Measurements from ENCODE around the gene ZXDB. TPM values are rescaled to one million over a fixed set of nuclear protein-coding genes. Genes with fewer than 3 reads are reported as not detected.
"Not testable (repeated sequence)": the region's sequence is repeated elsewhere in the genome, so short reads cannot be mapped to it uniquely, and the experiment has no call there.

The ZXDB gene
- total RNA-seq, 1 experiment from 2014 or later, result 14.8 TPM

DNA sequence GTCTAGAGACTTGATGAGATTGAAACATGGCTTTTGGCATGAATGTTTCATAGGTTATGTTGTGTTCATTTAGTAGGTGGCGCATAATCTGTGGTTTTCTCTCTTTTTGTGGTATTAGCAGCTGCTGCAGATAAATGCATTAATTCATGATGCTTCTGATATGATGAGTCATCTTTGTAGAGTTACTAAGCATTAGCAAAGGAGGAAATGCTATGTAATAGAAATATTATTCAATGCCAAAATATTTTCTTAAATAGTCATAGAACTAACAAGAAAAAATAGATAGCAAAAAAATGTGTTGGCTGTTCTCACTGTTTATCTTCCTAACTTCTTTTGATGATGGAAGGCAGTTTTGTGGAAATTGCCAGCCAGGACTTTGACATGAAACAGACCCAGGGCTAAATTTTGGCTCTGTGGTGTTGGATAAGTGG is 3.6 kb downstream of the ZXDB start:
- intact Hi-C loops (cut with micrococcal nuclease), result loop anchor here (10.0 kb wide), 2 partner anchors 49 to 311 kb away; partner anchors contain the start of gene FAAH2
- ChIA-PET CTCF (interaction anchor here (0.7 kb wide), 1 partner anchor 45 kb away, joined by 3 read pairs; no protein-coding TSS in a partner anchor), POLR2A (interaction anchor here (1.4 kb wide), 1 partner anchor 10 kb away, joined by 3 read pairs; no protein-coding TSS in a partner anchor)
- Mint-ChIP-seq H3K36me3 (ENCODE audit: insufficient read depth, unreplicated experiment) (peaks cover 31% of the 10 kb centered on the region), H3K9me3 (ENCODE audit: unreplicated experiment) (no peaks in the 10 kb centered on the region), H3K4me3 (ENCODE audit: unreplicated experiment) (peak overlapping the region; percentile 59), H3K4me1 (ENCODE audit: insufficient read depth, unreplicated experiment) (peaks cover 30% of the 10 kb centered on the region), H3K27ac (ENCODE audit: low read depth, unreplicated experiment) (no peak overlapping the region), H3K27me3 (ENCODE audit: insufficient read depth, unreplicated experiment) (peaks cover 12% of the 10 kb centered on the region)
- TF ChIP-seq, protein P1, sequence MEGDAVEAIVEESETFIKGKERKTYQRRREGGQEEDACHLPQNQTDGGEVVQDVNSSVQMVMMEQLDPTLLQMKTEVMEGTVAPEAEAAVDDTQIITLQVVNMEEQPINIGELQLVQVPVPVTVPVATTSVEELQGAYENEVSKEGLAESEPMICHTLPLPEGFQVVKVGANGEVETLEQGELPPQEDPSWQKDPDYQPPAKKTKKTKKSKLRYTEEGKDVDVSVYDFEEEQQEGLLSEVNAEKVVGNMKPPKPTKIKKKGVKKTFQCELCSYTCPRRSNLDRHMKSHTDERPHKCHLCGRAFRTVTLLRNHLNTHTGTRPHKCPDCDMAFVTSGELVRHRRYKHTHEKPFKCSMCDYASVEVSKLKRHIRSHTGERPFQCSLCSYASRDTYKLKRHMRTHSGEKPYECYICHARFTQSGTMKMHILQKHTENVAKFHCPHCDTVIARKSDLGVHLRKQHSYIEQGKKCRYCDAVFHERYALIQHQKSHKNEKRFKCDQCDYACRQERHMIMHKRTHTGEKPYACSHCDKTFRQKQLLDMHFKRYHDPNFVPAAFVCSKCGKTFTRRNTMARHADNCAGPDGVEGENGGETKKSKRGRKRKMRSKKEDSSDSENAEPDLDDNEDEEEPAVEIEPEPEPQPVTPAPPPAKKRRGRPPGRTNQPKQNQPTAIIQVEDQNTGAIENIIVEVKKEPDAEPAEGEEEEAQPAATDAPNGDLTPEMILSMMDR (IDR thresholded peaks at IDR 0.05; ENCODE audit: unreplicated experiment), result no peak
- no TSS peak for BruUV-seq (replicated peaks)
- DNase-seq (ENCODE audit: unreplicated experiment), result peak; percentile 30

DNA sequence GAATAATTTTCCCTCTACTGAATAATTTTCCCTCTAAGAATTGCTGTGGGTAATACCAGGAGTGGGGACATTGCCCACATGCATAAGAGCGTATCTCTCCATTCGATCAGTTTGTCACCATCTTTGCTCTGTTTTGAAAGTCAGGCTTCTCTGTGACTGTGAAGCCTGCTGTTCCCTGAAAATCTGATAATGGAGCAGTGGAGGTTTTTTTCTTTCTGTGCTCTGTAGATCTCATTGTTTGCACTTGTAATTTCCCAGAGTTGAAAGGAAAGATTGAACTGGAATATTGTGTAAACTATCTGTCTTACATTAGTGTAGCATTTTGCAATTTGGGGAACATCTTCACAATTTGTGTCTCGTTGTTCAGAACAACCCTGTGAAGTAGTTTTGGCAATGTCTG is 4.3 kb downstream of the ZXDB start:
- H3K27ac Mint-ChIP-seq (ENCODE audit: low read depth, unreplicated experiment), result peak overlapping the region; percentile 90
- TF ChIP-seq, protein P1 (IDR thresholded peaks at IDR 0.05; ENCODE audit: unreplicated experiment), result no peak
- ChIA-PET POLR2A (interaction anchor here (1.4 kb wide), 1 partner anchor 9 kb away, joined by 3 read pairs; no protein-coding TSS in a partner anchor), CTCF (no interaction called here)
- peak overlapping the region; percentile 59 for H3K4me3 Mint-ChIP-seq (ENCODE audit: unreplicated experiment)
- H3K4me1 Mint-ChIP-seq (ENCODE audit: insufficient read depth, unreplicated experiment), result peaks cover 30% of the 10 kb centered on the region
- intact Hi-C loops (cut with micrococcal nuclease), result loop anchor here (10.0 kb wide), 2 partner anchors 49 to 311 kb away; partner anchors contain the start of gene FAAH2
- peaks cover 31% of the 10 kb centered on the region for H3K36me3 Mint-ChIP-seq (ENCODE audit: insufficient read depth, unreplicated experiment)
- peaks cover 12% of the 10 kb centered on the region for H3K27me3 Mint-ChIP-seq (ENCODE audit: insufficient read depth, unreplicated experiment)
- H3K9me3 Mint-ChIP-seq (ENCODE audit: unreplicated experiment), result no peaks in the 10 kb centered on the region
- DNase-seq (ENCODE audit: unreplicated experiment), result no peak
- no TSS peak for BruUV-seq (replicated peaks)

DNA sequence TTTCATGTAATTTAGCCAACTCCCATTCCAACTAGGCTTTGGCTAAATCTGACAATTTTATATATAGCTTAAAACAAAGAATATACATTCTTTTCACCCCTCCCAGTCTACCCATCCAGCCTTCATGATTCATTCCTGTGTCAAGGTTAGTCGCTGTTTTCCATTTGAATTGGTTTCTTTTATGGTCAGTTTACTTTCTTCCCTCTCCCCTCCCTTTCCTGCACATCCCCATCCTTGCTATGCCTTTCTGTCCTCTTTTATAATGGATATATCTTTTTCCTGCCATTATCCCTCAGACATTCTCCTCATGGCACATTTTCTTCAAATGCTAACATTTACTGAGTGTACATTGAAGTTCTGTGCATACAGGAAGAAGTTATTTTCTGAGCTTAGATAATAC is 4.7 kb downstream of the ZXDB start:
- Mint-ChIP-seq H3K4me3 (ENCODE audit: unreplicated experiment) (peak overlapping the region; percentile 59), H3K27ac (ENCODE audit: low read depth, unreplicated experiment) (peak overlapping the region; percentile 90), H3K27me3 (ENCODE audit: insufficient read depth, unreplicated experiment) (peaks cover 12% of the 10 kb centered on the region), H3K9me3 (ENCODE audit: unreplicated experiment) (no peaks in the 10 kb centered on the region), H3K36me3 (ENCODE audit: insufficient read depth, unreplicated experiment) (peaks cover 31% of the 10 kb centered on the region), H3K4me1 (ENCODE audit: insufficient read depth, unreplicated experiment) (peaks cover 30% of the 10 kb centered on the region)
- POLR2A ChIA-PET, result no interaction called here
- TF ChIP-seq, protein P1 (IDR thresholded peaks at IDR 0.05; ENCODE audit: unreplicated experiment), result no peak
- CTCF ChIA-PET, result no interaction called here
- BruUV-seq (replicated peaks), result no TSS peak
- intact Hi-C loops (cut with micrococcal nuclease), result loop anchor here (10.0 kb wide), 2 partner anchors 48 to 312 kb away; partner anchors contain the start of gene FAAH2
- no peak for DNase-seq (ENCODE audit: unreplicated experiment)

DNA sequence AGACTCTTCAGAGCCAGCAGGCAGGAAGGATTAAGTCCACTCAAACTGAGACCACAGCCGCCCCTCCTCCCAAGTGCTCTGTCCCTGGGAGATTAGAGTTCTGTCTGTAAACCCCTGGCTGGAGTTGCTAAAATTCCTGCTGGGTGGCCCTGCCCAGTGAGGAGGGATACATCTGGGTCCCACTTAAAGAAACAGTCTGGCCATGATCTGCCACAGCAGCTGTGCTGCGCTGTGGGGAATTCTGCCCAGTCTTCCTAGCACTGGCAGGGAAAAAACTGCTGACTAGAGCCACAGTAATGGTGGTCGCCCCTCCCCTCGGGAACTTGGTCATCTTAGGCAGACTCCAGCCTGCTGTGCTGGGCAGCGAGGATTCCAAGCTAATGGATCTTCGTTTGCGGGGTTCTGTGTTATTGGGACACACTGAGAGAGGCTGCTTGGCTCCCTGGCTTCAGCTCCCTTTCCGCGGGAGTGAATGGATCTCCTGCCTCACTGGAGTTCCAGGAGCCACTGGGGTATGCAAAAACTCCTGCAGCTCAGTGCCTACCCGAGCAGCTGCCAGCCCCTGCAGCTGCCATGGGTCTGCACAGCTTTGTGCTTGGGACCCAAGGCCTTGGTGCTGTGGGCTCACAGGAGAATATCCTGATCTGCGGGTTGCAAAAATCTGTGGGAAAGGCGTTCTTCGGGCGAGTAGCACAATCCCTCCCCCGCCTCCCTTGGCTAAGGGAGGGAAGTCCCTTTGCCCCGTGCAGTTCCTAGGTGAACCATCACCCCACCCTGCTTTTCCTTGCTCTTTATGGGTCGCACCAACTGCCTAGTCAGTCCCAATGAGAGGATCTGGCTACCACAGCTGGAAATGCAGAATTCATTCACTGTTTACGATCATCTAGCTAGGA is 15.7 kb downstream of the ZXDB start:
- no peaks in the 10 kb centered on the region for H3K4me1 Mint-ChIP-seq (ENCODE audit: insufficient read depth, unreplicated experiment)
- H3K27me3 Mint-ChIP-seq (ENCODE audit: insufficient read depth, unreplicated experiment), result no peaks in the 10 kb centered on the region
- BruUV-seq (replicated peaks), result no TSS peak
- TF ChIP-seq, protein P1 (IDR thresholded peaks at IDR 0.05; ENCODE audit: unreplicated experiment), result no peak
- ChIA-PET POLR2A (interaction anchor here (0.6 kb wide), 1 partner anchor 763 kb away, joined by 3 read pairs; no protein-coding TSS in a partner anchor), CTCF (interaction anchor here (0.5 to 0.9 kb wide), 2 partner anchors 57 to 311 kb away, joined by 3 to 6 read pairs; no protein-coding TSS in a partner anchor)
- H3K9me3 Mint-ChIP-seq (ENCODE audit: unreplicated experiment), result peaks cover 3% of the 10 kb centered on the region
- intact Hi-C loops (cut with micrococcal nuclease), result no loop called here
- no peaks in the 10 kb centered on the region for H3K36me3 Mint-ChIP-seq (ENCODE audit: insufficient read depth, unreplicated experiment)
- no peak overlapping the region for H3K27ac Mint-ChIP-seq (ENCODE audit: low read depth, unreplicated experiment)
- H3K4me3 Mint-ChIP-seq (ENCODE audit: unreplicated experiment), result no peak overlapping the region
- no peak for DNase-seq (ENCODE audit: unreplicated experiment)

DNA sequence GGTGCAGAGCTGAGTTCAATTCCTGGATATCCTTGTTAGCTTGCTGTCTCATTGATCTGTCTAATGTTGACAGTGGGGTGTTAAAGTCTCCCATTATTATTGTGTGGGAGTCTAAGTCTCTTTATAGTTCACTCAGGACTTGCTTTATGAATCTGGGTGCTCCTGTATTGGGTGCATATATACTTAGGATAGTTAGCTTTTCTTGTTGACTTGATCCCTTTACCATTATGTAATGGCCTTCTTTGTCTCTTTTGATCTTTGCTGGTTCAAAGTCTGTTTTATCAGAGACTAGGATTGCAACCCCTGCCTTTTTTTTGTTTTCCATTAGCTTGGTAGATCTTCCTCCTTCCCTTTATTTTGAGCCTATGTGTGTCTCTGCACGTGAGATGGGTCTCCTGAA is 21.5 kb downstream of the ZXDB start:
- H3K4me1 Mint-ChIP-seq (ENCODE audit: insufficient read depth, unreplicated experiment); CTCF ChIA-PET; H3K36me3 Mint-ChIP-seq (ENCODE audit: insufficient read depth, unreplicated experiment); intact Hi-C loops (cut with micrococcal nuclease); H3K4me3 Mint-ChIP-seq (ENCODE audit: unreplicated experiment); POLR2A ChIA-PET; DNase-seq (ENCODE audit: unreplicated experiment); BruUV-seq (replicated peaks); H3K27ac Mint-ChIP-seq (ENCODE audit: low read depth, unreplicated experiment): not testable (repeated sequence)
- H3K9me3 Mint-ChIP-seq (ENCODE audit: unreplicated experiment), result peaks cover 26% of the 10 kb centered on the region
- peaks cover 15% of the 10 kb centered on the region for H3K27me3 Mint-ChIP-seq (ENCODE audit: insufficient read depth, unreplicated experiment)

DNA sequence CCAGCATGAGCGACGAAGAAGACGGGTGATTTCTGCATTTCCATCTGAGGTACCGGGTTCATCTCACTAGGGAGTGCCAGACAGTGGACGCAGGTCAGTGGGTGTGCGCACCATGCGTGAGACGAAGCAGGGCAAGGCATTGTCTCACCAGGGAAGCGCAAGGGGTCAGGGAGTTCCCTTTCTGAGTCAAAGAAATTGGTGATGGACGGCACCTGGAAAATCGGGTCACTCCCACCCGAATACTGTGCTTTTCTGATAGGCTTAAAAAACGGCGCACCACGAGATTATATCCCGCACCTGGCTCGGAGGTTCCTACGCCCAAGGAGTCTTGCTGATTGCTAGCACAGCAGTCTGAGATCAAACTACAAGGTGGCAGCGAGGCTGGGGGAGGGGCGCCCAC is 37.6 kb downstream of the ZXDB start:
- H3K4me3 Mint-ChIP-seq (ENCODE audit: unreplicated experiment); H3K27me3 Mint-ChIP-seq (ENCODE audit: insufficient read depth, unreplicated experiment); DNase-seq (ENCODE audit: unreplicated experiment); H3K27ac Mint-ChIP-seq (ENCODE audit: low read depth, unreplicated experiment); CTCF ChIA-PET; H3K4me1 Mint-ChIP-seq (ENCODE audit: insufficient read depth, unreplicated experiment); H3K36me3 Mint-ChIP-seq (ENCODE audit: insufficient read depth, unreplicated experiment); intact Hi-C loops (cut with micrococcal nuclease); POLR2A ChIA-PET; BruUV-seq (replicated peaks): not testable (repeated sequence)
- H3K9me3 Mint-ChIP-seq (ENCODE audit: unreplicated experiment), result peaks cover 15% of the 10 kb centered on the region
